Measurements from ENCODE around the gene SDK1.

SDK1 gene

DNA sequence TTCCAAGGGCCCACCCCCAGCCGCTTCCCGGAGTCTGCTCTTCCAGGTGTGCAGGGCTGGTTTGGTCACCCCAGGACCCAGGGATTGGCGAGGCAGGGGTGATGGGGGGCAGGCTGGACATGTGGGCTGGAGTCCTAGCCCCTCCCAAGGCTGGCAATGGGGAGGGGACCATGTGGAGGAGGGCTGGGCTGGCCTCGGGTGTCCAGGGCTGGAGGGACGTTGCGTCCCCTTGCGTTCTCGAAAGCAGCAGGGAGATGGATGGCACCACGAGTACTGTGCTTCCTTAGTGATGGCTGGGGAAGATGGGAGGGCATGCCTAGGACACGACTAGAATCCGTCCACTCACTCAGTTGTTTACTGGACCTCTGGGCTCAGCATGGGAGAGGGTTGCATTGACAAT is 848.6 kb downstream of the SDK1 start:
- Histone ChIP-seq H3K9me3 (ENCODE audit: insufficient read depth, low read length, severe bottlenecking) (no peaks in the 10 kb centered on the region), H3K4me1 (ENCODE audit: insufficient read depth, low read length) (no peaks in the 10 kb centered on the region), H3K27ac (ENCODE audit: low read length) (no peak overlapping the region), H3K4me3 (ENCODE audit: low read depth in 1 of 2, low read length in 2 of 2) (no peak overlapping the region), H4K20me1 (ENCODE audit: insufficient read depth, low read length) (no peaks in the 10 kb centered on the region; the same call in 1 of the 2 replicates), H3K9ac (ENCODE audit: low read depth, low read length) (no peak overlapping the region), H3K79me2 (ENCODE audit: insufficient read depth, low read length) (no peaks in the 10 kb centered on the region), H3K4me2 (ENCODE audit: insufficient read depth, low read length) (no peak overlapping the region), H2AFZ (ENCODE audit: low read depth, low read length) (no peak overlapping the region), H3K36me3 (ENCODE audit: insufficient read depth, low read length) (no peaks in the 10 kb centered on the region), H3K27me3 (ENCODE audit: insufficient read depth, low read length, poor library complexity) (no peaks in the 10 kb centered on the region)
- ATAC-seq (ENCODE audit: insufficient read depth, low read depth) = no peak
- no peak for DNase-seq
- no peak for TF ChIP-seq EZH2 (IDR thresholded peaks at IDR 0.05; ENCODE audit: borderline replicate concordance, low read depth, low read length, severe bottlenecking)
- TF ChIP-seq, protein P1, sequence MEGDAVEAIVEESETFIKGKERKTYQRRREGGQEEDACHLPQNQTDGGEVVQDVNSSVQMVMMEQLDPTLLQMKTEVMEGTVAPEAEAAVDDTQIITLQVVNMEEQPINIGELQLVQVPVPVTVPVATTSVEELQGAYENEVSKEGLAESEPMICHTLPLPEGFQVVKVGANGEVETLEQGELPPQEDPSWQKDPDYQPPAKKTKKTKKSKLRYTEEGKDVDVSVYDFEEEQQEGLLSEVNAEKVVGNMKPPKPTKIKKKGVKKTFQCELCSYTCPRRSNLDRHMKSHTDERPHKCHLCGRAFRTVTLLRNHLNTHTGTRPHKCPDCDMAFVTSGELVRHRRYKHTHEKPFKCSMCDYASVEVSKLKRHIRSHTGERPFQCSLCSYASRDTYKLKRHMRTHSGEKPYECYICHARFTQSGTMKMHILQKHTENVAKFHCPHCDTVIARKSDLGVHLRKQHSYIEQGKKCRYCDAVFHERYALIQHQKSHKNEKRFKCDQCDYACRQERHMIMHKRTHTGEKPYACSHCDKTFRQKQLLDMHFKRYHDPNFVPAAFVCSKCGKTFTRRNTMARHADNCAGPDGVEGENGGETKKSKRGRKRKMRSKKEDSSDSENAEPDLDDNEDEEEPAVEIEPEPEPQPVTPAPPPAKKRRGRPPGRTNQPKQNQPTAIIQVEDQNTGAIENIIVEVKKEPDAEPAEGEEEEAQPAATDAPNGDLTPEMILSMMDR (IDR thresholded peaks at IDR 0.05; ENCODE audit: borderline replicate concordance, extremely low read depth, low read length, poor library complexity, severe bottlenecking) = no peak

DNA sequence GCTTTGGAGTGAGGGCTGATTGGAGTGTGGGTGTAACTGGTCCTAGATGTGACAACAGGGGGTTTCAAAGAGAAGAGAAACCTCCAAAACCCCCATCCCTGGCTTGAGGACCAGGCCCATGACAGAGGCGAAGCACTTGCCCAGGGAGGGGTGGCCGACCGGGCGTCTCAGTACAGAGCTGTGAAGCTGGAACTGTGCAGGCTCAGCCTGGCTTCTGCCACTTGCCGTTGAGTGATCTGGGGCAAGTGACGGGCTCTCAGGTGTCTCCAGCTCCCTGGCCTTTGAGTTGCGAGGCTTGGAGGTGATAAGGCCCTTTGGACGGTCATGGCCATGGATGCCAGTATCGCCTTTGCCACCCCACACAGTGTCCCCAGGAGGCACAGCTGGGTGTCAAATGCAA is 849.7 kb downstream of the SDK1 start:
- no peaks in the 10 kb centered on the region for H3K79me2 ChIP-seq (ENCODE audit: insufficient read depth, low read length)
- DNase-seq = no peak
- no peak overlapping the region for H2AFZ ChIP-seq (ENCODE audit: low read depth, low read length)
- H3K27me3 ChIP-seq (ENCODE audit: insufficient read depth, low read length, poor library complexity) = no peaks in the 10 kb centered on the region
- H3K4me1 ChIP-seq (ENCODE audit: insufficient read depth, low read length) = no peaks in the 10 kb centered on the region
- TF ChIP-seq, protein P1 (IDR thresholded peaks at IDR 0.05; ENCODE audit: borderline replicate concordance, extremely low read depth, low read length, poor library complexity, severe bottlenecking) = no peak
- TF ChIP-seq EZH2 (IDR thresholded peaks at IDR 0.05; ENCODE audit: borderline replicate concordance, low read depth, low read length, severe bottlenecking) = no peak
- no peaks in the 10 kb centered on the region for H3K36me3 ChIP-seq (ENCODE audit: insufficient read depth, low read length)
- no peak for ATAC-seq (ENCODE audit: insufficient read depth, low read depth)
- no peak overlapping the region for H3K4me3 ChIP-seq (ENCODE audit: low read depth in 1 of 2, low read length in 2 of 2)
- H3K4me2 ChIP-seq (ENCODE audit: insufficient read depth, low read length) = no peak overlapping the region
- H3K9me3 ChIP-seq (ENCODE audit: insufficient read depth, low read length, severe bottlenecking) = no peaks in the 10 kb centered on the region
- no peak overlapping the region for H3K9ac ChIP-seq (ENCODE audit: low read depth, low read length)
- no peak overlapping the region for H3K27ac ChIP-seq (ENCODE audit: low read length)
- H4K20me1 ChIP-seq (ENCODE audit: insufficient read depth, low read length) = no peaks in the 10 kb centered on the region; the same call in 1 of the 2 replicates

DNA sequence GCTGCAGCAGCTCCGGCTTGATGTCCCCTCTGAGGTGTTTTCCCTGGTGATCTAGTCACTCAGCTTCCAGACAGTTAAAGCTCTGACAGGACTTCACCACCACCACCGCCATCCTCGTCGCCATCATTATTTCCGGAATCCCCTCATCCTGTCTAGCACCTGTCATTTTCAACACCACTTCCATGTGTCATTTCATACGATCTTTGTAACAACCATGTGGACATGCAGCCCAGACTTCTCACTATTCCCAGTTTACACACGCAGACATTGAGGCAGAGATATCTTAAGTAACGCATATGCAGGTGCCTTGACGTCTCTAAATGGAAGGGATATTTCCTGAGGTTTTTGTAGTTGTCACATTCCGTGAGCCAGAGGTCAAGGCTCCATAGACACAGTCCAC is 850.5 kb downstream of the SDK1 start:
- H3K4me3 ChIP-seq (ENCODE audit: low read depth in 1 of 2, low read length in 2 of 2) = no peak overlapping the region
- H3K27ac ChIP-seq (ENCODE audit: low read length) = no peak overlapping the region
- TF ChIP-seq EZH2 (IDR thresholded peaks at IDR 0.05; ENCODE audit: borderline replicate concordance, low read depth, low read length, severe bottlenecking) = no peak
- TF ChIP-seq, protein P1 (IDR thresholded peaks at IDR 0.05; ENCODE audit: borderline replicate concordance, extremely low read depth, low read length, poor library complexity, severe bottlenecking) = no peak
- H3K4me1 ChIP-seq (ENCODE audit: insufficient read depth, low read length) = no peaks in the 10 kb centered on the region
- no peak for DNase-seq
- H3K79me2 ChIP-seq (ENCODE audit: insufficient read depth, low read length) = no peaks in the 10 kb centered on the region
- H2AFZ ChIP-seq (ENCODE audit: low read depth, low read length) = no peak overlapping the region
- no peaks in the 10 kb centered on the region for H3K36me3 ChIP-seq (ENCODE audit: insufficient read depth, low read length)
- H3K9ac ChIP-seq (ENCODE audit: low read depth, low read length) = no peak overlapping the region
- H4K20me1 ChIP-seq (ENCODE audit: insufficient read depth, low read length) = no peaks in the 10 kb centered on the region; the same call in 1 of the 2 replicates
- ATAC-seq (ENCODE audit: insufficient read depth, low read depth) = no peak
- H3K4me2 ChIP-seq (ENCODE audit: insufficient read depth, low read length) = no peak overlapping the region
- no peaks in the 10 kb centered on the region for H3K9me3 ChIP-seq (ENCODE audit: insufficient read depth, low read length, severe bottlenecking)
- H3K27me3 ChIP-seq (ENCODE audit: insufficient read depth, low read length, poor library complexity) = no peaks in the 10 kb centered on the region
